Neutrophil (primary cell): ENCODE measurements around the gene SSBP1.

Source experiments
- H3K27ac ChIP-seq: fragments of 200-600 bp; sonication (generic); 2 replicates; pipeline ENCODE4 v1.5.1; 2016; ENCODE audit warnings: mild to moderate bottlenecking, moderate library complexity
- H3K27me3 ChIP-seq: fragments of 200-600 bp; sonication (generic); 2 replicates; pipeline ENCODE4 v1.6.0; 2016; ENCODE audit warnings: mild to moderate bottlenecking
- H3K36me3 ChIP-seq: fragments of 200-600 bp; sonication (generic); 2 replicates; pipeline ENCODE4 v1.5.1; 2017
- H3K4me1 ChIP-seq, 2 experiments: fragments of 200-600 bp in 1 of 2; sonication (generic) in 1 of 2; 1 replicate in 1 of 2; 2 replicates in 1 of 2; pipeline versions ENCODE4 v1.5.1 to v1.6.1; 2013 to 2016; ENCODE audit warnings: low read depth in 1 of 2, low read length in 1 of 2, mild to moderate bottlenecking in 1 of 2, moderate library complexity in 1 of 2; ENCODE audit not compliant: control insufficient read depth in 1 of 2, insufficient read depth in 1 of 2
- H3K4me3 ChIP-seq, 2 experiments: fragments of 200-600 bp in 1 of 2; sonication (generic) in 1 of 2; 1 replicate in 1 of 2; 2 replicates in 1 of 2; pipeline ENCODE4 v1.5.1; 2013 to 2016; ENCODE audit warnings: low read depth in 1 of 2, low read length in 1 of 2, mild to moderate bottlenecking in 1 of 2, moderate library complexity in 1 of 2
- H3K9me3 ChIP-seq: fragments of 200-600 bp; sonication (generic); 2 replicates; pipeline ENCODE4 v1.5.1; 2016
- CTCF ChIP-seq: fragments of 200-600 bp; sonication (generic); IDR thresholded peaks from 2 replicates; pipeline ENCODE4 v1.5.1; 2016; ENCODE audit warnings: antibody characterized with exemption

SSBP1 gene

GRCh38 chr7:141709749-141710148 is 28.4 kb upstream of the SSBP1 start:
- no peak for TF ChIP-seq CTCF

DNA sequence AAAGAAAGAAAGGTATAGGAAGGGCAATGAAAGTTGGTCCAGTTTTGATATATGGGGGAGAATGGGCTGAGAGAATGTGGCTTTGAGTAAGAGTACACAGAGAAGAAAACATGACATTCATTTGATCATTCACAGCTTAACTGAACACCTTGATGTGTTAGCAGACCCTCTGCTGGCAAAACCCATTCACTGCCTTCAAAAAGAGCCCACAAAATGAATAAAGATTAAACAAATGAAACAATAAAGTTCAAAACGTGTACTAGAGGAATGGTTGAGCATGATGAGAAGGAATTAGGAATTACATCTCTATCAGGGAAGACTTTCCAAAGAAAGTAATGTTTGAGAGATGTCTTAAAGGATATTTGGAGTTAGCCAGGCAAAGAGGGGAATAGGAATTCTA is 27.9 kb upstream of the SSBP1 start:
- Histone ChIP-seq H3K27ac (no peak overlapping the region), H3K4me1 (no peaks in the 10 kb centered on the region), H3K36me3 (no peaks in the 10 kb centered on the region), H3K27me3 (peaks cover 1% of the 10 kb centered on the region), H3K9me3 (no peaks in the 10 kb centered on the region), H3K4me3 (no peak overlapping the region)
- no peak for TF ChIP-seq CTCF

More at GRCh38 chr7:141709749-141710148, 28.4 kb upstream of the SSBP1 start:
- no peaks in the 10 kb centered on the region for H3K9me3 ChIP-seq
- no peak overlapping the region for H3K4me3 ChIP-seq
- H3K36me3 ChIP-seq = no peaks in the 10 kb centered on the region
- H3K27me3 ChIP-seq = peaks cover 7% of the 10 kb centered on the region
- no peak overlapping the region for H3K27ac ChIP-seq
- no peaks in the 10 kb centered on the region for H3K4me1 ChIP-seq

DNA sequence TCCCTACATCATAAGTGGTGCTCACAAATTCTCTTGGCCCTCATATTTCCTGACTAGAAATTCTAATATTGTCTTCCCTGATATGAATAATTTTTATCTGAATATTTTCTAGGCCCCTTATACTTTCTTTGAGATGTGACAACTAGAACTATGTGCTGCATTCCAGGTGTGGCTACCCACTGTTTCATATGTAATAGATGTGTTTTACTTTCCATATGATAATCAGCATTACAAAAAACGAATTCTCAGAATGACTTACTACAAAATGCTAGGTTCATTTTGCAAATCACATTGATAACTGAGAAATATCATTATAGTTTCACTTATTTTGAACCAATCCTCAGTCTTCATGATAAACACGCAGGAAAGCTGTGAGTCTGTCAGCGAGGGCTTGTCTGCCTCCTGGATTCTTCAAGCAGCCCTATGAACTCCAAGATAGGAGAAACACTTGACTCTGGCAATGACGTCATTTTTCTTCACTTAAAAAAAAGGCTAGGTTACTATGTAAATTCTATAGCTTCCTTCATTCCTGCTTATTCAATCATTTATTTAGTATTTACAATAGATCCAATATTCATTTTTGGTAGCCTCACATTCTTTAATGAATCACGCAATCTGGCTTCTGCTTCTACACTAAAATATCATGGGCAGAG is 25.4 kb upstream of the SSBP1 start:
- TF ChIP-seq CTCF = no peak
- H3K36me3 ChIP-seq = no peaks in the 10 kb centered on the region
- H3K27ac ChIP-seq = no peak overlapping the region
- H3K27me3 ChIP-seq = no peaks in the 10 kb centered on the region
- H3K4me1 ChIP-seq = no peaks in the 10 kb centered on the region
- no peak overlapping the region for H3K4me3 ChIP-seq
- H3K9me3 ChIP-seq = no peaks in the 10 kb centered on the region

DNA sequence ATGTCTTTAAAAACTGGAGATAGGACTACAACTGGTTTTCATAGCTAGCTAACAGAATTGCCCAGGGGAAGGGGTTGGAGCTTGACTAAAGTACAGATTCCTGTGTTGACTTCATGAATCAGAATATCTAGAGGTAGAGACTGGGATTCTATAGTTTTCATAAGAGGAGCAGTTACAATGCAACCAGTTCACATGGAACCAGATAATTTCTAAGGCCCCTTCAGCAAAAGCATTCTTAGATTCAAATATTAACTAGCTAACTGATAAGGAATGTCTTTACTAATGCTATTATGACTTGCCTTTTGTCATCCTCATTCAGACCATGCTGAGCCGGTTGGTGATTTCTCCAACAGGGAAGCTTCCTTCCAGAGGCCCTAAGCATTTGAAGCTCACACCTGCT is 24.3 kb upstream of the SSBP1 start:
- Histone ChIP-seq H3K27ac (no peak overlapping the region), H3K4me3 (no peak overlapping the region), H3K36me3 (no peaks in the 10 kb centered on the region), H3K27me3 (no peaks in the 10 kb centered on the region), H3K9me3 (no peaks in the 10 kb centered on the region), H3K4me1 (no peaks in the 10 kb centered on the region)
- TF ChIP-seq CTCF = no peak

- Histone ChIP-seq H3K27me3 (no peaks in the 10 kb centered on the region), H3K36me3 (no peaks in the 10 kb centered on the region), H3K4me1 (no peaks in the 10 kb centered on the region), H3K27ac (no peak overlapping the region), H3K9me3 (no peaks in the 10 kb centered on the region), H3K4me3 (no peak overlapping the region)
- no peak for TF ChIP-seq CTCF
These were observed 23.6 kb upstream of the SSBP1 start for GRCh38 chr7:141714571-141714970.
